ENCODE measurements around the gene EPHA6. TPM values are rescaled to one million over a fixed set of nuclear protein-coding genes. Genes with fewer than 3 reads are reported as not detected.

The EPHA6 gene
- total and polyA plus RNA-seq, 12 donors, result 0.21 to 0.88 (median 0.59) TPM; not detected in 3

- Histone ChIP-seq H3K27ac (no peak overlapping the region), H3K4me3 (no peak overlapping the region), H3K9me3 (peaks cover 0 to 15% (median 0%) of the 10 kb centered on the region in 11 donors), H3K27me3 (no peaks in the 10 kb centered on the region), H3K36me3 (no peaks in the 10 kb centered on the region), H3K4me1 (no peaks in the 10 kb centered on the region)
- no peak for TF ChIP-seq CTCF (IDR thresholded peaks at IDR 0.05)
- intact Hi-C loops (cut with DNase I), result no loop called here
- no peak for DNase-seq
- no peak for ATAC-seq
Observed at GRCh38 chr3:97384583-97384982, 570.2 kb downstream of the EPHA6 start.

- intact Hi-C loops (cut with DNase I), result no loop called here
- no peak for TF ChIP-seq CTCF (IDR thresholded peaks at IDR 0.05)
- WGBS, 2 donors, result 18 to 24% methylated on average over 1 of the region's 1 CpG
- H3K4me1 ChIP-seq, result no peaks in the 10 kb centered on the region
- ATAC-seq (no peak), DNase-seq (no peak)
- H3K9me3 ChIP-seq, result peaks cover 0 to 12% (median 0%) of the 10 kb centered on the region in 11 donors
- H3K4me3 ChIP-seq, result no peak overlapping the region
- no peak overlapping the region for H3K27ac ChIP-seq
- H3K36me3 ChIP-seq, result no peaks in the 10 kb centered on the region
- H3K27me3 ChIP-seq, result no peaks in the 10 kb centered on the region
Observed at GRCh38 chr3:97388774-97389173, 574.4 kb downstream of the EPHA6 start.

- Histone ChIP-seq H3K4me1 (no peaks in the 10 kb centered on the region), H3K4me3 (no peak overlapping the region), H3K27me3 (no peaks in the 10 kb centered on the region), H3K36me3 (no peaks in the 10 kb centered on the region), H3K9me3 (peaks cover 0 to 12% (median 0%) of the 10 kb centered on the region in 11 donors), H3K27ac (no peak overlapping the region)
- intact Hi-C loops (cut with DNase I), result no loop called here
- no peak for ATAC-seq
- WGBS, 2 donors, result 60 to 69% methylated on average over 1 of the region's 1 CpG
- no peak for DNase-seq
- no peak for TF ChIP-seq CTCF (IDR thresholded peaks at IDR 0.05)
Observed at GRCh38 chr3:97389936-97390335, 575.5 kb downstream of the EPHA6 start.

GRCh38 chr3:97391167-97391566, 576.8 kb downstream of the EPHA6 start:
- Histone ChIP-seq H3K4me1 (no peaks in the 10 kb centered on the region), H3K36me3 (no peaks in the 10 kb centered on the region), H3K27ac (no peak overlapping the region), H3K4me3 (no peak overlapping the region), H3K27me3 (no peaks in the 10 kb centered on the region), H3K9me3 (peaks cover 0 to 12% (median 0%) of the 10 kb centered on the region in 11 donors)
- TF ChIP-seq CTCF (IDR thresholded peaks at IDR 0.05), result no peak
- intact Hi-C loops (cut with DNase I), result no loop called here
- WGBS, 2 donors, result 75 to 81% methylated on average over 3 of the region's 3 CpGs
- ATAC-seq, result no peak
- no peak for DNase-seq

GRCh38 chr3:97409612-97410011, 595.2 kb downstream of the EPHA6 start:
- no peaks in the 10 kb centered on the region for H3K27me3 ChIP-seq
- H3K4me3 ChIP-seq, result no peak overlapping the region
- no peak for ATAC-seq
- no peak overlapping the region for H3K27ac ChIP-seq
- H3K9me3 ChIP-seq, result no peaks in the 10 kb centered on the region
- no peaks in the 10 kb centered on the region for H3K4me1 ChIP-seq
- no peak for DNase-seq
- TF ChIP-seq CTCF (IDR thresholded peaks at IDR 0.05), result no peak
- intact Hi-C loops (cut with DNase I), result no loop called here
- no peaks in the 10 kb centered on the region for H3K36me3 ChIP-seq
